Hindlimb muscle (tissue), 1 donor: ENCODE measurements around the gene MBP. TPM values are rescaled to one million over a fixed set of nuclear protein-coding genes. Genes with fewer than 3 reads are reported as not detected.

ENCODE experiments used
- DNase-seq: peaks from one replicate; pipeline ENCODE4 v3.0.0-alpha.2; 2013
- polyA plus RNA-seq: library from polyadenylated mRNA; unstranded; fragments of 120-200 nt; gene quantifications from one replicate; pipeline ENCODE4 v1.2.1, GENCODE V29; 2013; ENCODE audit not compliant: insufficient read length

MBP gene
- polyA plus RNA-seq, 1 donor, result 18.5 TPM

DNA sequence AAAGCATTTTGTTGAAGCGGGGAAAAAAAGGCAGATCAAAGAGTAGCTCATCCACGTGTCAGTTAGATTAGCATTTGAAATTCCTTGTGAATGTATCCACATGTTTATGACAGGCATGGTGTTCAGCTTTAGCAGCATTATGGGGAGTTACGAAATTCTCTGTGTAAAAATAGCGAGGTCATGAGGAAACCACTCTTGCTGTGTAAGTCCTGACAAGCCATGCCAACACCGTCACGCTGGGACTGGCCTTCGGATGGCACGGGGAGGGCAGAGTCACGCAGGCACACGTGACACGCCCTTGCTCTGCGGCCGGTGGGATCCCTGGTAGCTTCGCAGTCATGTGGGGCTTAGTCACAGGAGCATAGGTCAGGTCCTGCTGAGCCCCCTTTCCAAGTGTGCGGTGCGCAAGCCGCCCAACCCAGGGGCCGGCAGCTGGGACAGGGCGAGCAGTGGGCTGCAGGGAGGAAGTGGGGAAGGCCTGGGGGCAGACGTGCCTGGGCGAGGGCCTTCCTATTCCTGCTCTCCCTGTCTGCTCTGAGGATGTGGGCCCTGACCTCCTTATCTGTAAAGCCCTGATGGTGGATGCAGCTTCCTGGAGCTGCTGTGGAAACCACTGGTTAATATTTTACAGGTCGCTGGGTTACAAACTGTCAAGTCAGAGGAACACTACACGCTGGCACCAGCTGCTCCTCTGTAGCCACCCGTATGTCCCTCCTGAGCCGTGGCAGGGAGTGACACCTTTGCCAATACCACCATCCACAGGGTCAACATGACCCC, 18.0 kb downstream of the MBP start:
- DNase-seq, result peak; percentile 74

DNA sequence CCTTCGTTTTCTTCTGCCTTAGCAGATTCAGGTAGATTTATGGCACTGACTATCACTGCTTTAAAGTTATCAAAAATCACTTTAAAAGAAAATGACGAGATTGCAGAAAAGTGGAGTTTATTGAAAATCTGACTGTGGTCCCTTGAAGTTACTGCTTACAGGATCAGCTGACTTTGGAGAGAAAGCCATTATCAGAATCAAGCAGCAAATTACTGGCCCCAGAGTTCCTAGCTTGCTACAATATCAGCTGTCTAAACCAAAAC, 18.5 kb downstream of the MBP start:
- DNase-seq, result no peak

DNA sequence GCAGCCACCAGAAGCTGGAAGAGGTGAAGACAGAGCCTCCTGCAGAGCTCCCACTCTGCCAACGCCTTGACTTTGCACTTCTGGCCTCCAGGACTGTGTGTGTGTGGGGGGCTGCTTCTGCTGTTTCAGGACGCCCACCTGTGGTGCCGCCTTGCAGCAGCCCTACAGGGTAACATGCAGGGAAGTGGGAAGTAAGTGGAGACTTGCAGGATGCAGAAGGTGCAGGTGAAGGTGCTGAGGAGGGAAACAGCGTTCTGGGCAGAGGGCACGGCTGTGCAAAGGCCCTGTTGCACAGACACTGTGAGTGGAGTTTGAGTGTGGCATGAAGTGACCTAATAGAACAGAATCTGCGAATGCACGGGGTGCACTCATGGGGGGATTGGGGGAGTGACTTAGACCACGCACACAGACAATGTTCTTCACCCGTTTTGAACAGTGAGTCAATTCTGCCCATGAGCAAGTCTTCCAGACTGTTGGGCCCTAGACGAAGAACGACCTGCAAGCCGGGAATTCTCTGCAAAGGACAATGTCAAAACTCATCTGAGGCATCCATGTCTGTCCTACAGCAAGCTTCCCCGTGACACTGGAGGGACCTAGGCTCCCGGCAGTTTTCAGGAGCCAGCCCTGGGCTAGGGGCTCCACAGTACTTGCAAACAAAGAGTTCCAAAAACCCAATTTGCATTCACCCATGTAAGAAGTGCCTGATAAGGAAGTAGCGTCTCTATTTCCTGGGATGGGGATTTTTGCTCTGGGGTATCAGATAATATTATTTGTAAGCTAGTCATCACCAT, 19.0 kb downstream of the MBP start:
- no peak for DNase-seq

DNA sequence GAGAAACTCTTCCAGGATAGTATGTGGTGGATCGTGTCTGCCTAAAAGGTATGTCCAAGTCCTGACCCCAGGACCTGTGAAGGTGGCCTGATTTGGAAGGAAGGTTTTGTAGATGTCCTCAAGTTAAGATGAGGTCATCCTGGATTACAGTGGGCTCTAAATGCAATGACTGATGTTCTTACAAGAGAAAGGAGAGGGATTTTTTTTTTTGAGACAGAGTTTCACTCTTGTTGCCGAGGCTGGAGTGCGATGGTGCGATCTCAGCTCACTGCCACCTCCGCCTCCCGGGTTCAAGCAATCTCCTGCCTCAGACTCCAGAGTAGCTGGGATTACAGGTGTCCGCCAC, 19.9 kb downstream of the MBP start:
- no peak for DNase-seq

DNA sequence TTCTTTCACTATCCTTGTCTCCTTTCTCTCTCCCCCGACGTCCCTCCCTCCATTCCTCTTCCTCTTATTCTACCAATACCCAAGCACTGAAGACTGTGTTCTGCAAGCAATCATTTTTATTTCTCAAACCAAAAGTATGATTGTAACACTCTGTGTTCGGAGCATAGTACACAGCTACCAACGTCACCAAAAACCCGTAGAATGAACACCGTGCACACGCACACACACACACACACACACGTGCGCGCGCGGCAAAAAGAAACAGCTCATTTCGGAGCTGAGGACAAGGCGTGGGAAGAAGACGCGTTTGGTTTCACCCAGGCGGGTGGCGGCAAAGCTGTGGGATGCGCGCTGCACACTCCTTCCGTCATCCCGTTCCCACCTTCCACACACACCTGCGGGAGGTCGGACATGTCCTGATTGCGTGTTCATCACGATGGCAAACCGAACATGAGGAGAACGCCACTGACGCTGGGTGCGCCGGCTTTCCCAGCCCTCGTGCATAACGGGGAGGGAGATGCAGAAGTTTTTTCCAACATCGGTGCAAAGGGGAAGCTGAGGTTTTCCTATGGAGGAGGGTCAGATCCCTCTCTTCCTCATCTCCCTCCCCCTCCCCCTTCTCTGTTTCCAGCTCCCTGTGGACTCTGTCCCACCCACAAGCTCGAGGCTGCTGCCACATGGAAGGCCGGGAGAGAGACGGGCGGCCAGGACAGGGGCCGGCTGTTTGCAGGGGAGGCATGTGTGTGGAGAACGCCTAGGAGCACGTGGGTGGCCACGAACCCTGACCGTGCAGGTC, 20.4 kb downstream of the MBP start:
- no peak for DNase-seq

DNA sequence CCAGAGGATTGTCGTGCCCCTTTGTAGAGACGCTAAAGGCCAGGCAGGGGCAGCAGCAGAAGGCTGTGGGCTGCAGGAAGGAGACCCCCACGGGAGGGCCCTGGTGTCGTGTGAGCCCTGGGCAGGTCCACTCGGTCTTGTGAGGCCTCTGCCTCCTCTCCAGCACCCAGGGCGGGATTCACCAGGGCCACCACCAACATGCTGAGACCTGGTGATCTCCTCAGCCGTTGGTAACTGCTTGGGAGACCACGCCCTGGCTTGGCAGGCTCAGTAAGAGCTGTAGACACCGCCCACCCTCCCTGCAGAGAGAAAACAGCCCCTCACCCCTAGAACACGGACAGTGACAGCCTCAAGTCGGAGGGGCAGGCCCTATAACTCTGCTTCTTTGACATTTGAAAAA, 21.1 kb downstream of the MBP start:
- no peak for DNase-seq

DNA sequence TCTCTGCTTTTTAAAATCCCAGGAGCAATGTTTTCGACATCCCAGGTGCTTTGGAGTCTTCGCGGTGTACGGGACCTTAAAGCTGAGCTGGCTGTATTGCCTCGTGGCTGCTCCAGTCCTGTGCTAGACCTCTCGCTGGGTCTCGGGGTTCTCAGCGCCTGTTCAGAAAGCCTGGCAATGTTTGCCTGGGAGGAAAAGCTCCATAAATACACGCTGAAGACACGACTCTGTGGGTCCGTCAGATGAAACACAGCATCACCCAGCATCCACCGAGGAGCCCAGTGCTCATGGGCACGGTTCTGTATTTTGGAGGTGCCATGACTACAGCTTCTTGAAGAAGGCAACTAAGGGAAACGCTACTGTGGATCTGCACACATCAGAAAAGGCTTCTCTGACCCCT, 21.6 kb downstream of the MBP start:
- DNase-seq, result no peak

DNA sequence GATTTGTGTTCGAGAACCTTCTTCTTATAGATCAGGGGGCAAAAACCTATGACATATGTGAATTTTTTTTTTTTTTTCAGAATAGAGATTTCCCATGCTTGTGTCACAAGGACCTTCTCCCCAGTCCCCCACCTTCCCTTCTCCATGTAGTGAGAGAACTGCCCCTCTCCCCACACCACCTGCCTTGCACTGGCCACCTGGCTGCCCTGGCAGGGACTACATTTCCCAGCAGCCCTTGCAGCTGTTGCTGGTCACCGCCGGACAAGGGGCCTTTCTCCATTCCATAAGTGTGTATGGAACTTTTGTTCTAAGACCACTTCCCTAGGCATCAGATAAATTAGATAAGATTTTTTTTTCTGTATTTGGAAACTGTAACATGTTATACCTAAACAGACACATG, 22.2 kb downstream of the MBP start:
- DNase-seq, result no peak

DNA sequence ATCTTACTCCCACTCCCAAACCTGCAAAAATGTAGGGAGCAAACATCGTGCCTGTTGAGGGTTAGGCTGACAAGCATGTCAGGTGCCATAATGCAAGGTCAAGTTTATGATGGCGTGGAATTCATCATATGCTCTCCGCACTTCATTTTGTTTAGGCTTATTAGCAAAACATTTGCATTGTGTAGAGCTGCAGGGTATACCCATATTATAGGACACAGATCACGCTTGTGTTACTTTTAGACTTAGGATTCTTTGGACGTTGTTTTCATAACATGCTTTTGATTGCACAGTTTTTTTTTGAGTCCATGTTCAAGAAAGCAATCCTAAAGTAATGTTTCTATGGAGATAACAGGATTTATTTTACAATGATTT, 22.9 kb downstream of the MBP start:
- no peak for DNase-seq

DNA sequence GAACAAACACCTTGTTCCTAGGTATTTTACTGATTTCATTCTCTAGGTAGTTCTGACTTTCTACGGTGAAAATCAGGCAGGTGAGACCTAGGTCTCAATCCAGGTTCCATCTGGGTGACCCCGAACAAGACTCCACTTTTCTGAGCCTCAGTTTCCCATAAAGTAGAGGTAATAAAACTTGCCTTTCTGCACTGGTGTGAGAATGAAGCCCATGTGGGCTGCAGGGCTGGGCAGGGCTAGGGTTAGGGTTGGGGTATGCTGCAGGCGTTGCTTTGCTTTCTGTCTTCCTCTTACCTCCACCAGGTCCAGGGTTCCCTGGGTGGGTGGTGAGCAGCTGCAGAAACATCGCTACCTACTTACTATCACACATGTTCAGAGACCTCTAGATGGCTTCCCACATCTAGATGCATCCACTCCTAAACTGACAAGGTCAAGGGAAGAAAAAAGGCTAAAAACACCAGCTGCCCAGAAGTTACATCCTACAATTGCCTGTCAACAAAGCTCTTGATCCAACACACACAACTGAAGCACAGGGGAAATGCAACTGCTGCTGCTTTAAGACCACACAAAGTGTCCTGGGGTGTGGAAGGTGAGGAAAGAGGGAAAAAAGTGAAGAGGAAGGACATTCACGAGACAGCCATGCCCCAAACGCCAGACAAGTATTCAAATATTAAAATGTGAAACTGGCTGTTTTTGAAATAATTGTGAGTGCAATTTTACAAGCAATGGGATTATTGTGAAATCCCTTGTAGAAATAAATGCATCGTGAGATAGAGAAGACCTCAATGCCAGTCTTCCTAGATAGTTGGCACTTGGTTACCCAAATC, 23.5 kb downstream of the MBP start:
- DNase-seq, result no peak

DNA sequence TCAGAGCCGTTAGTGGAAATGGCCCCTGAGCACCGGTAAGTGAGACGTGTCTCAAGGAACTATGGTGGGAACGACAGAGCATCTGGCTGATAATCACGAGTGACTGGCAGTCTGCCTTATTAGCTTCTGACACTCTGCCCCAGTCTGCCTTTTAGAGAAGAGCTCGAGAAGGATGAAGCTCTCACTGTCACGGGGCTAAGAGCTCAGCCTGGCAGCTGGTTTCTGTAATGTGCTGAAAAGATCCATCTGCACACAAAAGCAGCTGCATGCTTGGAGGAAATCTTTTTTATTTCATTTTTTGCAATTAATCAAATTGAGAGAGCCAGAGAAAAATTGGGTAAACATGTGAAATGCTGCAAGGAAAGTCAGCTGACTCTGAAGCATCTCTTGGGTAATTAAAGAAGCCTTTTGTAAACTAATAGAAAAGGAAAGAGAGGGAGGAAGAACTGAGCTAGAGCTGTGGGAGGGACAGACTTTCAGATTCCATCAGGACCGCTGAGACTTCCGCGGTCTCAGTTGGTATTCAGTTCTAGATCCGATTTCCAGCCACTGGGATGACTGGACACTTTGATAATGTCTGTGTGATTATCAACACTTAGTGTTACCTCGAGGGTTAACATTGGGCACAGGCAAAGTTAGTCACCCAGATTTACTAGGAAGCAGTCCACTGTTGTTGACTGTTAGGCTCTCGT, 24.4 kb downstream of the MBP start:
- DNase-seq, result no peak

DNA sequence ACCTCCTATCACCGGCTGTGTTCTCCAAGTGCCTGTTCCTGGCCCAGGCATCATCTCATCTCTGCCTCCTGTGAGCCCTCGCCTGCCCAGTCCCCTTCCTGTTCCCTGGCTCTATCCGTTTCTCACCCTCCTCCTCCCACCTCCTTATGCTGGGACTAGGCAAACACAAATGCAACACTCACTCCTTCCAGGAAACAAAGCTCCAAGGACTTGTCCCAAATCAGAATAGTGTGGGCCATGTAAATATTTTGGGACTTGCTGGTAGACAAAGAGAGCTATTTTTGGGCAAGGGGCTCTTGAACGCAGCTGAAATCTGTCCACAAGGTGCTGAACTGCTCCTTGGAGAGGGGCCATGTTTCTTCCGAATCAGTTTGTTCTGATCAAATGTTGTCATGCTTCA, 25.3 kb downstream of the MBP start:
- no peak for DNase-seq

DNA sequence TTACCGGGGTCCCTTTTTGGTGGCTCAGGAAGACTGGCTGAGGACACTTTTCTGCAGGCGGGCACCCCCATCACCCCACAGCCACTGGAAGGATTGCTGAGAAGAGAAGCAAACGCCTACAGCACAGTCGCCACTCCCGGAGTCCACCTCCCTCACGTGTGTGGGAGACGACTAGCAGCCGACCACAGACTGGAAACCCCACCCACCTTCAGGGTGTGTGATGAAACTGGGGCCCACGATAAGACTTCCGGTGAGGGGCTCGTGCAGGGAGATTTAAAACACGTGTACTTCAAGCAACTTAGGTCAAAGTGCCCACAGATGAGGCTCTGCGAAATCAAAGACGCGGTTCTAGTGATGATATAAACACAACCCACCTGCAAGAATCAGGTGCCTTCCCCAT, 26.3 kb downstream of the MBP start:
- DNase-seq, result no peak

DNA sequence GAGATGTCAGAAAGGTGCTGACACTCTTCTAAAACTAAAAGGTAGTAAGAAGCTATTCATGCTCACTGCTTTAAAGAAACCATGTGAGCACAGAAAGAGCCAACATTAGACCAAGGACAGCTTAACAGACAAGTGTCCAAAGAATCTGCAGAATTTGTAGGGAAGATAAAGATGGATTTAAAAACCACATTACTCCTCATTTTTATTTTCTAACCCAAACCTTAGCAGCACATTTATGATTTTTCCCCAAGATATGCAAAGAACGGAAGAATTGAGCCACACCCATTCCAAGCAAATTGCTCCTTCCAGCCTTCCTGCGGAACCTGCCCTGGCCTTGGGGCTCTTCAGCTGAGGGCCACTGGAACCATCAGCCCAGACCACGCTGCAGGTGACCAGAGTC, 26.9 kb downstream of the MBP start:
- DNase-seq, result no peak

DNA sequence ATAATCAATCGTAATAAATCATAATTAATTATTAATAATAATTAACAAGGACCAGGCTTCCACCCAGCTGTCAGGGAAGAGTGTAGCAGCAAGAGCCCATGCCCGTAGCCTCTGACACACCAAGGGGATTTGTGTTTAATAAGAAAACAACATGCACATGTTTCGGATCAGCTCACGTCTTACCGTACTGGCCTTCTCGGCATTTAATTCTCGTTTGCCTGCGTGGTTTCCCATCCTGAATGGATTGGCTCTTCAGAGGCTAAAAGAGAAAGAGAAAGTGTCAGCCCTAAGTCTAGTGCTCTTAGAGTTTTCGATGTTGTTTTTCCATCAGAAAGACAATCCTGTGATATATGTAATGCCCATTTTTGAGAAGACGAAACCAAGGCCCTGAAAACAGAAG, 27.6 kb downstream of the MBP start:
- DNase-seq, result no peak

DNA sequence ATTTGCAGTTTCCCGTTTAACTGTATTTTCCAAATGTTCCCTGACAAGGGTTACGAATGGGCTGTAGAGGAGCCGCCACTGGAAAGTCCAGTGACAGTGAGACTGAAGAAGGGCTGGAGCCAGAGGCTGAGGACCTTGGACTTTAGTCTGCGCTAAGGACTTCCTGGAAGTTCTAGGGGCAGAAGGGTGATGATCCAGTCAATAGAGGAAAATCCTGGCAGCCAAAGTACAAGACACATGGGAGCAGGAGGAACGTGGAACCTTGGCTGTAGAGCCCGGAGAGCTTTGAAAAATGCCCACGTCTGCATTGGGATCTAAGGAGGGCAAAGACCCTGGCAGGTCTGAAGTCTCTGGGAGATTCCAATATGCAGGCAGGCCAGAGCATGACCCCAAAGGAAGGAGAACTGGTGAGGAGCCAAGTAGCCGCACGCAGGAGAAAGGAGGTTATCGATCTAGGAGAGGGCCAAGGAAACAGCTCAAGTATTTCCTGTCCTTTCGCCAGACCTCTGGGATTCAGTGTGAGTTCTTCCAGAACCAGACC, 28.5 kb downstream of the MBP start:
- no peak for DNase-seq

DNA sequence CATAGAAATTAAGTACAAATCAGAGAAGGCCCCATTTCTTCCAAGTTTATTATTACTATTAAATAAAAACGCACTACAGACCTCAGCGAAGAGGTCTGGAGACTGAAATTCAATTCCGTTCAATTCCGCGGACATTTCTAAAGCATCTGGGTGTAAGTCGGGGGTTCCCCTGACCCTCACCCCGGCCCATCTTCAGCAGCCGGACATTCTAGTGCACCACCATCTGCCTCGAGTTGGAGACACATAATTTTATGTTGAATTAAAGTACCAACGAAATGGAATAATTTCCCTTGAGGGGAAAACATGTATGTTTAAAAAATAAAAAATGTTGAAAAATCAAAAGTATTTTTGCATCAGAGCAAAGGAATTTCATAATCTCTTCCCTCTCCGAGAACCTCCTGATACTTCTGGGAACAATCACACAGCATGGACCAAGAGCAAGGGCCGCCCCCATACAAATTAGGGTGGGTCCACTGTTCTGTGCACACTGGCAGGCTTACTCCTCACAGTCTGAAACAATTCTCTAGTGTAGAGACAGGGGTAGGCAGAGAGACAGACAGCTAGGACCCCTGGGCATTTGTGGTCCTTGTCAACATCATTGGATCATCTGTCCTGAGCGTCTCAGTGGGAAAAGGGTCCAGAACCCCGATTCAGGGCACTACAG, 29.3 kb downstream of the MBP start:
- DNase-seq, result no peak

DNA sequence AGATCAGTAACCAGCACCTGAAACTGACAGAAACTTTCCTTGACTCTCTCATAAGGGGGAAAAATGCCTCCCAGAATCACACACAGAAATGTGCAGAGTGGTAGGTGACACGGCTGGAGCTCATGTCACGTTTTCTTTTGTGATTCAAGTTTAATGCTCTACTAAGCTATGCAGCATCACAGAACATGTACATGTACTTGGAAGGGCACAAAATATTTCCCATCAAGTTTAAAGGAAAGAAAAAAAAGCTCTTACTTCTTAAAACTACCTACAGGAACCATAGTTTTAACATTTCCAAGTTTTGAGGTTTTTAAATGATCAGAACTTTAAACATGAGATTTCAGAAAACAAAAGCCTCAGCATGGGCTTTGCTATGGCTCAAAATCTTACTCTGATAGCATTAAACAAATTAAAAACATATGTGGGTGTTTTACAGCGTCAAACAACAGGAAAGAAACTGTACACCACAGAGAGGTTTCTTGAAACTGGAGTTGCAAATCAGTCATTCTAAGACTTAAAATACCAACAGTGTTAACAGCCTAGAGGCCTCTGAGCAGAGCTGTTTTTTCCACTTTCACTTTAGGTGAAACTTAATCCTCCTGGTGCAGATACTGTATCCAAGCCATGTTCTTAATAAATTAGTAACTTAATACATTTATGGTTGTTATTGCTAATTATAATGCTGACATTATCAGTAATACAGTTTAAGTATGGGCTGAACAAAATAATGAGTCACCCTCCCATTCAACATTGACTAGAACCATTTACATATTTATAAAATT, 30.1 kb downstream of the MBP start:
- no peak for DNase-seq

DNA sequence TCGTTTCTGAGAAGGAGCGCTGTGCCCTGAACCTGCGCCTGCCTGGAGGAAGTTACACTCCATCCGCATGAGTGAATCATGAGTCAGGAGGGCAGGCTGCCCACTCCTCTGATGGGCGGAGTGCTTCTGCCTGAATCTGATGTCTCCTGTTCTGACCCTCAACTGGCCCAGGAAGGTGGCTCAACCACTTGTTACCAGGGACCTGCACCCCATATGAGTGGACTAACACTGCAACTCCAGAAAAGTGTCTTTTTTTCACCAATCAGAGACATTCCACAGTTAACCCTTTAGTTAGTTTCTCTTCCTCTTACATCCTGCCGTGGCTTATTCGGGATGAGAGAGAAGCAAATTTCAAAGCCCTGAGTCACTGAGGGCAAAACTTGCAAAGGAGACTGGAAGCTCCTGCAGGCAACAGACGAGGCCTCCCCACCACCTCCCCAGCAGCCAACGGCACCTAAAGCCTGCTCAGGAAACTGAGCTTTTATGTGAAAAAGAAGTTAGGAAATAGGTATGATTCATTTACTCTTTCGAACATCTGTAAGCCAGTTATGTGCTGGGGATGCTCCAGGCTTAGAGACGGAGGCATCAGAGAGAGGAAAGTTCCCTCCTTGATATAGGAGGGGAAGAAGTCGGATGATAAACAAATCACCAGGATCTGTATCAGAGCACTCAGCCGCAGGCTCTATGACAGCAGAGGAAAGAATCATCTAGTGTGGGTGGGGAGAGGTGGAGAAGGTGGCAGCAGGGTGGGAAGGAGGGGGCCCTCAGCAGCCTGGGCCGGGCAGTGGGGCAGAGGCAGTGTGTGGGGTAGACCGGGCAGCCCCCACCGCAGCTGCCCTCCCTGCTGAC, 30.9 kb downstream of the MBP start:
- DNase-seq, result no peak
